OCI-LY7 (cell line): ENCODE measurements around the gene NOX3.

Source experiments
- EZH2phosphoT487 ChIP-seq: fragments of 200-600 bp; sonication (generic); IDR thresholded peaks from 2 replicates; pipeline ENCODE4 v1.6.1; 2018; ENCODE audit warnings: low read depth, borderline replicate concordance, mild to moderate bottlenecking, mixed run types, antibody characterized with exemption, low read length, moderate library complexity, mixed read lengths
- TF ChIP-seq, protein P1 (sequence below): fragments of 200-600 bp; sonication (generic); conservative IDR thresholded peaks from 2 replicates; pipeline ENCODE4 v1.5.1; 2014; ENCODE audit warnings: mild to moderate bottlenecking, antibody characterized with exemption, low read length, moderate library complexity, mixed read lengths

DNA sequence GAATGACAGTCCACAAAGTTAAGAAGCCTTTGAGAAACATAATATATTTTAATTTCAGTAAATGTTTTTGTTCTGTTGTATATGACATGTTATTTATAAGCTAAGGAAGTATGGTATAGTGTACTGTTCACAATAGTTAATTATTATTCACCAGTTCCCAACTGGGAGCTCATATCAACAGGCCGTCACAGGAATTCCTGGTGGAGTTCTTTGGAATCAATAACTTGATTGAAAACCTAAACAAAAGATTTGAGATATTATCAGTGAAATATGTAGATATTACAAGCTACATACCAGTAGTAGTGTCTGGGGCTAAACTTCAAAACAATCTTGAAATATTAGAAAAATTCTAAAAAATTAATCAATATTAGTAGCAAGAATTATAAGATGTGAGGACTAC, 60.3 kb downstream of the NOX3 start:
- TF ChIP-seq, protein P1, sequence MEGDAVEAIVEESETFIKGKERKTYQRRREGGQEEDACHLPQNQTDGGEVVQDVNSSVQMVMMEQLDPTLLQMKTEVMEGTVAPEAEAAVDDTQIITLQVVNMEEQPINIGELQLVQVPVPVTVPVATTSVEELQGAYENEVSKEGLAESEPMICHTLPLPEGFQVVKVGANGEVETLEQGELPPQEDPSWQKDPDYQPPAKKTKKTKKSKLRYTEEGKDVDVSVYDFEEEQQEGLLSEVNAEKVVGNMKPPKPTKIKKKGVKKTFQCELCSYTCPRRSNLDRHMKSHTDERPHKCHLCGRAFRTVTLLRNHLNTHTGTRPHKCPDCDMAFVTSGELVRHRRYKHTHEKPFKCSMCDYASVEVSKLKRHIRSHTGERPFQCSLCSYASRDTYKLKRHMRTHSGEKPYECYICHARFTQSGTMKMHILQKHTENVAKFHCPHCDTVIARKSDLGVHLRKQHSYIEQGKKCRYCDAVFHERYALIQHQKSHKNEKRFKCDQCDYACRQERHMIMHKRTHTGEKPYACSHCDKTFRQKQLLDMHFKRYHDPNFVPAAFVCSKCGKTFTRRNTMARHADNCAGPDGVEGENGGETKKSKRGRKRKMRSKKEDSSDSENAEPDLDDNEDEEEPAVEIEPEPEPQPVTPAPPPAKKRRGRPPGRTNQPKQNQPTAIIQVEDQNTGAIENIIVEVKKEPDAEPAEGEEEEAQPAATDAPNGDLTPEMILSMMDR, result no peak
- TF ChIP-seq EZH2phosphoT487, result no peak
